GM23338 (cell line): ENCODE measurements around the gene RABGAP1L. TPM values are rescaled to one million over a fixed set of nuclear protein-coding genes. Genes with fewer than 3 reads are reported as not detected.

Source experiments
- ATAC-seq: fragments of 200-7000 bp; cut with Tn5 transposase; 3 replicates; pipeline ENCODE4 v1.9.1; 2020
- DNase-seq: peaks from one replicate; pipeline ENCODE4 v3.0.0-alpha.2; 2015; ENCODE audit warnings: low spot score
- H2AFZ ChIP-seq: fragments of 200-600 bp; sonication (generic); 2 replicates; pipeline ENCODE4 v1.8.0; 2016; ENCODE audit warnings: antibody characterized with exemption, mild to moderate bottlenecking, moderate library complexity
- H3F3A ChIP-seq: fragments of 200-600 bp; sonication (generic); replicated peaks from 2 replicates; pipeline ENCODE4 v1.8.0; 2017; ENCODE audit warnings: antibody characterized with exemption, mixed run types, low read depth
- H3K27ac ChIP-seq: fragments of 200-600 bp; sonication (generic); 2 replicates; pipeline ENCODE4 v1.6.1; 2016; ENCODE audit warnings: low read depth
- H3K27me3 ChIP-seq: fragments of 200-600 bp; sonication (generic); 2 replicates; pipeline ENCODE4 v1.8.0; 2016; ENCODE audit warnings: mild to moderate bottlenecking, mixed run types, moderate library complexity; ENCODE audit not compliant: insufficient read depth
- H3K36me3 ChIP-seq: fragments of 200-600 bp; sonication (generic); 2 replicates; pipeline ENCODE4 v1.8.0; 2016; ENCODE audit warnings: mild to moderate bottlenecking; ENCODE audit not compliant: insufficient read depth
- H3K4me1 ChIP-seq: fragments of 200-600 bp; sonication (generic); 2 replicates; pipeline ENCODE4 v1.8.0; 2016; ENCODE audit warnings: mild to moderate bottlenecking, moderate library complexity; ENCODE audit not compliant: insufficient read depth
- H3K4me2 ChIP-seq: fragments of 200-600 bp; sonication (generic); 2 replicates; pipeline ENCODE4 v1.7.1; 2017; ENCODE audit warnings: mixed run types
- H3K4me3 ChIP-seq: fragments of 200-600 bp; sonication (generic); 2 replicates; pipeline ENCODE4 v1.6.1; 2016; ENCODE audit warnings: mixed run types
- H3K79me2 ChIP-seq: fragments of 200-600 bp; sonication (generic); replicated peaks from 2 replicates; pipeline ENCODE4 v1.8.0; 2017; ENCODE audit warnings: mild to moderate bottlenecking; ENCODE audit not compliant: insufficient read depth
- H3K9me2 ChIP-seq: fragments of 200-600 bp; sonication (generic); 2 replicates; pipeline ENCODE4 v1.8.0; 2017; ENCODE audit not compliant: insufficient read depth
- H4K20me1 ChIP-seq: fragments of 200-600 bp; sonication (generic); replicated peaks from 2 replicates; pipeline ENCODE4 v1.8.0; 2017; ENCODE audit warnings: mild to moderate bottlenecking; ENCODE audit not compliant: insufficient read depth
- H3K27ac Mint-ChIP-seq: 2 replicates; pipeline ENCODE4 v1.8.0; 2020; ENCODE audit warnings: inconsistent platforms, mild to moderate bottlenecking, moderate library complexity, mixed read lengths
- H3K27me3 Mint-ChIP-seq: 3 replicates; pipeline ENCODE4 v1.8.0; 2022; ENCODE audit warnings: low read depth, mild to moderate bottlenecking, moderate library complexity, mixed read lengths, inconsistent platforms; ENCODE audit not compliant: insufficient read depth, poor library complexity
- H3K36me3 Mint-ChIP-seq: 3 replicates; pipeline ENCODE4 v1.8.0; 2021; ENCODE audit warnings: low read depth, mild to moderate bottlenecking, inconsistent platforms, moderate library complexity, mixed read lengths
- H3K4me1 Mint-ChIP-seq: 3 replicates; pipeline ENCODE4 v1.8.0; 2020; ENCODE audit warnings: mild to moderate bottlenecking, inconsistent platforms, mixed read lengths
- H3K4me3 Mint-ChIP-seq: 3 replicates; pipeline ENCODE4 v1.8.0; 2021; ENCODE audit warnings: moderate library complexity, mild to moderate bottlenecking, inconsistent platforms, mixed read lengths
- H3K9me3 Mint-ChIP-seq: 3 replicates; pipeline ENCODE4 v1.8.0; 2020; ENCODE audit warnings: moderate library complexity, mild to moderate bottlenecking, inconsistent platforms, mixed read lengths
- CTCF ChIP-seq, 2 experiments: fragments of 200-600 bp in 1 of 2; sonication (generic) in 1 of 2; conservative IDR thresholded peaks; 2 replicates each; pipeline versions ENCODE4 v1.5.1 to v1.6.1; 2016 to 2017; ENCODE audit warnings: antibody characterized with exemption in 2 of 2, low read depth in 2 of 2, mild to moderate bottlenecking in 2 of 2, moderate library complexity in 1 of 2
- NANOG ChIP-seq: IDR thresholded peaks from 2 replicates; pipeline ENCODE4 v1.6.1; 2016; ENCODE audit warnings: antibody characterized with exemption, borderline replicate concordance
- REST ChIP-seq: IDR thresholded peaks from one replicate; pipeline ENCODE4 v1.6.1; 2018; ENCODE audit warnings: antibody characterized with exemption; ENCODE audit not compliant: unreplicated experiment
- STAT1 ChIP-seq: IDR thresholded peaks from one replicate; pipeline ENCODE4 v1.6.1; 2016; ENCODE audit warnings: antibody characterized with exemption; ENCODE audit not compliant: unreplicated experiment
- ZNF114 ChIP-seq: fragments of 250-450 bp; sonication (Bioruptor Pico); IDR thresholded peaks from 2 replicates; pipeline ENCODE4 v1.5.0; 2020; ENCODE audit warnings: mild to moderate bottlenecking, moderate library complexity
- ZNF462 ChIP-seq: fragments of 250-450 bp; sonication (Bioruptor Pico); IDR thresholded peaks from 2 replicates; pipeline ENCODE4 v1.5.0; 2020; ENCODE audit warnings: mild to moderate bottlenecking, moderate library complexity
- polyA plus RNA-seq: library from polyadenylated mRNA; unstranded; fragments of >200 nt; fragmentation: Nextera tagmentation; extraction: Ambion mirVana; gene quantifications from 2 replicates; pipeline ENCODE4 v1.2.1, GENCODE V29; 2016
- total RNA-seq: library from RNA; depleted of rRNA; stranded (reverse); fragments of >200 nt; shearing (Covaris generic); gene quantifications from 2 replicates; pipeline ENCODE4 v1.2.3, GENCODE V29; 2014

The RABGAP1L gene
- total and polyA plus RNA-seq, 2 experiments from 2014 or later, result 83.2 to 136 TPM

DNA sequence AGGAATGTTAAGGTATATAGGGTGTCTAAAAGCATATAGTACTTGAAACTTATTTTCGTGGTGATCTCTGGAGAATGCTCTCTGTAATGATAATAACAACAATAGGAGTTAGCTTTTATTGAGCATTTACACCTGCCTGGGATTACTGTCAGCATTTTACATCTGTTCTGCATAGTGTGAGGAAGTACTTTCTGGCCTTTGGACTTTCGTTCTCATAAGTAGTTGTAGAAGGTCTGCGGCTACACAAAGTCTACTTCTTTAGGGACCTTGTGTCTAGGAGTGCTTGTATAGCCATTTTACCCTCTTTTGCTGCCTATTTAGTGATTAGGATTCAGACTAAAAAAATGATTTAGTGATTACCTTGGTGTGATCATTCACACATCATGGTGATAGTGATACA lies 184.8 kb downstream of the RABGAP1L start:
- Mint-ChIP-seq H3K27me3 (no peaks in the 10 kb centered on the region), H3K9me3 (peaks cover 14% of the 10 kb centered on the region; the same call in 2 of the 3 replicates), H3K4me3 (no peak overlapping the region), H3K36me3 (peaks cover 6% of the 10 kb centered on the region; the same call in 2 of the 3 replicates), H3K4me1 (no peaks in the 10 kb centered on the region), H3K27ac (no peak overlapping the region)
- Histone ChIP-seq H3K4me2 (no peak overlapping the region), H3K36me3 (no peaks in the 10 kb centered on the region), H3K4me3 (no peak overlapping the region), H3K9me2 (no peaks in the 10 kb centered on the region), H2AFZ (no peak overlapping the region), H3K27me3 (no peaks in the 10 kb centered on the region), H3K79me2 (no peaks in the 10 kb centered on the region), H3F3A (no peaks in the 10 kb centered on the region), H3K4me1 (no peaks in the 10 kb centered on the region), H3K27ac (no peak overlapping the region), H4K20me1 (no peaks in the 10 kb centered on the region)
- DNase-seq (no peak), ATAC-seq (no peak)
- no peak for TF ChIP-seq ZNF114 (CRISPR knock-in tag)
- no peak for TF ChIP-seq REST
- no peak for TF ChIP-seq CTCF (conservative IDR thresholded peaks at IDR 0.05; ENCODE audit: low read depth in 2 of 2)
- TF ChIP-seq ZNF462 (CRISPR knock-in tag), result no peak
- TF ChIP-seq STAT1, result no peak
- TF ChIP-seq NANOG, result no peak
